Pancreas (tissue), 10 donors: Measurements from ENCODE around the gene MIDN. TPM values are rescaled to one million over a fixed set of nuclear protein-coding genes. Genes with fewer than 3 reads are reported as not detected.
A peak's percentile ranks its signal among the peaks of the same experiment; 100 is the strongest.

ENCODE experiments used
- ATAC-seq, 4 donors: fragments of 200-7000 bp; cut with Tn5 transposase; one replicate each; pipeline versions ENCODE4 v1.8.0 to v1.9.1; 2020; ENCODE audit warnings: mild to moderate bottlenecking in 4 of 4, moderate library complexity in 4 of 4
- DNase-seq, 6 donors: peaks; one replicate each; pipeline ENCODE4 v3.0.0-alpha.2; 2020
- FAIRE-seq: peaks from 2 replicates; lab custom pipeline; 2012; peaks lifted over from hg19 to GRCh38; lab: Jason Lieb, UNC
- H3K27ac ChIP-seq, 4 donors: fragments of 200-600 bp; sonication (generic); 1 replicate in 3 of 4; 2 replicates in 1 of 4; pipeline versions ENCODE4 v1.5.0 to v1.8.0; 2020
- H3K27me3 ChIP-seq, 4 donors: fragments of 200-600 bp; one replicate each; pipeline ENCODE4 v1.8.0; 2021
- H3K36me3 ChIP-seq, 3 donors: fragments of 200-600 bp; sonication (generic) in 1 of 3; one replicate each; pipeline versions ENCODE4 v1.5.0 to v1.8.0; 2020 to 2021
- H3K4me1 ChIP-seq, 3 donors: fragments of 200-600 bp; one replicate each; pipeline ENCODE4 v1.8.0; 2021
- H3K4me3 ChIP-seq, 4 donors: fragments of 200-600 bp; sonication (generic) in 2 of 4; one replicate each; pipeline versions ENCODE4 v1.5.0 to v1.8.0; 2020 to 2021
- H3K9me3 ChIP-seq, 4 donors: fragments of 200-600 bp; one replicate each; pipeline ENCODE4 v1.8.0; 2021
- CTCF ChIP-seq, 4 donors: fragments of 200-600 bp; sonication (generic) in 3 of 4; IDR thresholded peaks; one replicate each; pipeline versions ENCODE4 v1.5.0 to v1.8.0; 2021; ENCODE audit warnings: antibody characterized with exemption in 4 of 4
- WGBS, 2 donors: extraction: QIAGEN DNeasy Blood & Tissue Kit; methylation state at CpG; one replicate each; pipeline ENCODE4 v1.1.7; 2013; 5-methylcytosine and 5-hydroxymethylcytosine counted together
- intact Hi-C, 3 donors: fragments of 100-400 bp; cut with DNase I; formaldehyde crosslinking; loops; one replicate each; pipeline versions ENCODE4 v1.11.1 to v1.14.2; 2022
- polyA plus RNA-seq, 2 donors: library from polyadenylated mRNA; stranded (reverse); fragments of 200-250 nt; gene quantifications; one replicate each; pipeline ENCODE4 v1.2.3, GENCODE V29; 2013
- total RNA-seq, 6 donors: library from RNA; stranded (reverse); fragmentation: NEBNext Ultra II Directional in 4 of 6; extraction: Animal tissue kit (Norgen Biotek cat#: 25700) in 4 of 6; gene quantifications; one replicate each; pipeline versions ENCODE4 v1.2.1 to v1.2.4, GENCODE V29; 2021 to 2023
- donor health status: healthy with polysubstance abuse.
- donor health status: DM: no; HTN: no; CAD: no; lungs with moderate emphysema.
- donor health status: DM: no; HTN: no; CAD: no.
- donor health status: control.
- donor health status: control.
- donor health status: Bipolar disorder and iron deficiency.
- donor health status: DM: yes; HTN: yes; CAD: no.
- donor health status: DM: no; HTN: no; CAD: no.
- donor health status: DM: no; HTN: no; CAD: no.
- donor health status: DM: yes; HTN: yes; CAD: no.

MIDN gene
- total and polyA plus RNA-seq, 8 donors = 32.1 to 78.0 (median 44.4) TPM

DNA sequence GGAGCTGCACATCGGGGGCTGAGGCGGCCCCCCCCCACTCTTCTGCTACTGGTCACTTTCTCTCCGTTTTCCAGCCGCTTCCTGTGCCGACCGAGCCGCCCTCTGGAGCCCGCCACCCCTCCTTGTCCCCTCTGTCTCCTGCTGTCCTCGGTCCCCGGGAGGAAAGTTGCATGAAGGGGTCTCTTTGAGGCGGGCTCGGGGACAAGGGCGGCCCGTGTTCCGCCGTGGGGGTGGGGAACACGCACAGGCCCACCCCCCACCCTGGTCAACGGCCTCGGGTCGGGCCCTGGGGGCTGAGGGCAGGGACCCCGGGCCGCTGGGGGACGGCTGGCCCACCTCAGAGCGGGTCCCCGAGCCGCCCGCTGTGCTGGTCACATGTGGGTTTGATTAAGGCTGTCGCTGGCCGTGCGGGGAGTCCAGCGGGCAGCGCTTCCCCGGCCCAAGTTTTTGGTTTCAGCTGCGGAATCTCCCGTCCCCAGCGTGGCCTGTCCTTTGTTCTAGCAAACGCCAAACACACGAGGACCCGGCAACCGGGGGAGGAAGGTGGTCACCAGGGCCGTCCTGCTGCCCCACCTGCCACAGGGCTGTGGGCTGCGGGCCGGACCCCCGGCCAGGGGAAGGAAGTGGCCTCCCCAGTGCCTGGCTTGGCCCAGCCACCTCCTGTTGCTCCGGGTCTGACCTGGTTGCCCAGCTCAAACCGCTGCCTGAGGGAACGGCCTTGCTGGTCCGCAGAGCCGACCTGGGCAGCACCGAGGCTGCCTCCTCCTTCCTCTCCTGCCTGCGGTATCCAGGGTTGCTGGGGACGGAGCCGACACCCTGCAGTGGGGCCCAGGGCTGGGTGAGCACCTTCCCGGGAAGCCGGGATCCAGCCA is 39.2 kb downstream of the MIDN start:
- no peak for TF ChIP-seq CTCF (IDR thresholded peaks at IDR 0.05)
- H3K36me3 ChIP-seq = no peaks in the 10 kb centered on the region
- H3K27me3 ChIP-seq = peaks cover 0 to 18% (median 4%) of the 10 kb centered on the region in 4 donors
- H3K9me3 ChIP-seq = no peaks in the 10 kb centered on the region
- ATAC-seq = no peak
- WGBS, 2 donors = 22 to 23% methylated on average over 41 to 55 of the region's 55 CpGs
- no peaks in the 10 kb centered on the region for H3K4me1 ChIP-seq
- FAIRE-seq = no peak
- H3K4me3 ChIP-seq = no peak overlapping the region
- intact Hi-C loops = no loop called here
- DNase-seq = peak in 3 of 6 donors; percentile 13 to 78 (median 30)
- no peak overlapping the region for H3K27ac ChIP-seq

GRCh38 chr19:1288226-1288612 is 39.8 kb downstream of the MIDN start:
- intact Hi-C loops = no loop called here
- Histone ChIP-seq H3K36me3 (no peaks in the 10 kb centered on the region), H3K27ac (no peak overlapping the region), H3K4me1 (no peaks in the 10 kb centered on the region), H3K27me3 (peaks cover 0 to 19% (median 5%) of the 10 kb centered on the region in 4 donors), H3K9me3 (no peaks in the 10 kb centered on the region), H3K4me3 (no peak overlapping the region)
- TF ChIP-seq CTCF (IDR thresholded peaks at IDR 0.05) = no peak
- no peak for ATAC-seq
- DNase-seq = peak in 2 of 6 donors; percentile 22 to 69
- 73 to 87% methylated on average over 18 of the region's 18 CpGs for WGBS, 2 donors
- no peak for FAIRE-seq

DNA sequence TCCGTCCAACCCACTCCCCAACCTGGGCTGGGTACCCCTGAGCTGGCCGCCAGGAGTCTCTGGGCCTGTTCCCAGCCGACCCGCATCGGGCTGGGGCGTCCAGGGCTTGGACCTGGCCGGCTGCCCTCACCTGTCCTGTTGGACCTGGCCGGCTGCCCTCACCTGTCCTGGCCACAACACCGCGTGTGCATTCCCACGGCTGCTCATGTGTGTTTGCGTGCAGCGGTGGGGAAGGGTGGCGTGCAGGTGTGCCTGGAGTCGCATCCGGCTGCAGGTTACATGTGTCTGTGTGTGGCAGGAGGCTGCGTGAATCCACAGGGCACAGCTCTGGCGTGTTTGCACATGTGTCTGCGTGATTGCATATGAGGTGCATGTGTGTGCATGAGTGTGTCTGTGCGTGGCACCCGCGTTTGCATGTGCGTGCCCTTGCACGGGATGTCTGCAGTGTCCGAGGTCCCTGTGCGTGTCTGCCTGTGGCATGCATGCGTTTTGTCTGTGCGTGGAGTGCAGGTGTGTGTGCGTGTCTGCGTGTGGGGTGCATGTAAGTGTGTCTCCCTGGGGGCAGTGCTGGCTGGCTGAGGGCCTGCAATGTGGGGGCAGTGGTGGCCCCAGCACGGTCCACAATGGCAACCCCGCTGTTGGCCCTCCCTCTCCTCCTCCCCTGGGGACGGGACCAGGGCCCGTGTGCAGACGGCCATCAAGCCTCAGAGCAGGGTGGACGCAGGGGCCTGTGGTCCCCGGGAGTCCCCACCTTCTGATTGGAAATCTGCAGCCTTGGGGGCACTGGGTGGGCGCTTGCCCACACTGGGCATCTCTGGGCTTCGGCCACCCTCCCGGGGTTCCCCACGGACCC is 40.7 kb downstream of the MIDN start:
- peak in 3 of 4 donors; percentile 53 to 69 (median 62) for ATAC-seq
- WGBS, 2 donors = 45 to 62% methylated on average over 38 to 41 of the region's 41 CpGs
- peak in 4 of 6 donors; percentile 36 to 88 (median 62) for DNase-seq
- no peak for TF ChIP-seq CTCF (IDR thresholded peaks at IDR 0.05)
- Histone ChIP-seq H3K27ac (no peak overlapping the region), H3K9me3 (no peaks in the 10 kb centered on the region), H3K36me3 (no peaks in the 10 kb centered on the region), H3K27me3 (peaks cover 0 to 19% (median 5%) of the 10 kb centered on the region in 4 donors), H3K4me3 (no peak overlapping the region), H3K4me1 (no peaks in the 10 kb centered on the region)
- no peak for FAIRE-seq
- intact Hi-C loops = no loop called here

- DNase-seq (peak in 2 of 6 donors; percentile 23 to 62), FAIRE-seq (no peak), ATAC-seq (no peak)
- H3K36me3 ChIP-seq = no peaks in the 10 kb centered on the region
- H3K27ac ChIP-seq = no peak overlapping the region
- intact Hi-C loops = no loop called here
- H3K4me3 ChIP-seq = no peak overlapping the region
- WGBS, 2 donors = 64 to 78% methylated on average over 18 to 19 of the region's 19 CpGs
- H3K4me1 ChIP-seq = no peaks in the 10 kb centered on the region
- TF ChIP-seq CTCF (IDR thresholded peaks at IDR 0.05) = no peak
- H3K9me3 ChIP-seq = no peaks in the 10 kb centered on the region
- H3K27me3 ChIP-seq = peaks cover 0 to 21% (median 8%) of the 10 kb centered on the region in 4 donors
These were observed 41.3 kb downstream of the MIDN start for GRCh38 chr19:1289686-1290025.
